Measurements from ENCODE around the gene FARP1. TPM values are rescaled to one million over a fixed set of nuclear protein-coding genes. Genes with fewer than 3 reads are reported as not detected.

FARP1 gene
- total and polyA plus RNA-seq, 2 of the 13 experiments (the other 11 are each of a cell fraction or from before 2014, with no cell fraction given), result 70.6 to 126 TPM

DNA sequence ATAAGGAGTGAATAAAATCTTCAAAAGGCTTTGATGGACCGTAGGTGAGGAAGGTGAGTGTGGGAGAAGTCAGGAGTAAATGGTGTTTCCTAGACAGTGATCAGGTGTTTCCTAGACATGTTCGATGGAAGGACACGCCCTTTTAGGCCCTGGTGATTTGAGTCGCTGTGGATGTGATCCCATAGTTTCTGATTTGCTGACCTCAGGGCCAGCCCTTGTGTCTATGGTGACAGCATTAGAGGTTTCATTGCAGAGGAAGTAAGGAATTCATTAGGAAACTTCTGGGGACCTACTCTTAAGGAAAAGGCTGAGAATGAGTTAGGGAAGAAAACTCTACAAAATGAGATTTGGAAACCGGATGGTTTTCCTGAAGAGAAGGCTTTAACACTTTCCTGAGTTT lies 65.7 kb downstream of the FARP1 start:
- ChIA-PET POLR2A (interaction anchor here (0.7 kb wide), 1 partner anchor 93 kb away, joined by 3 read pairs; no protein-coding TSS in a partner anchor), CTCF (ENCODE audit: low intra/inter-chr PET ratio, low total read pairs) (no interaction called here)
- no peak for ATAC-seq
- peaks cover 39% of the 10 kb centered on the region for H3K4me1 ChIP-seq (ENCODE audit: insufficient read depth, low read length)
- DNase-seq (ENCODE audit: low spot score), result no peak
- no peak overlapping the region for H3K9ac ChIP-seq (ENCODE audit: insufficient read depth, low read depth, low read length)
- no peak overlapping the region for H3K4me3 ChIP-seq (replicated peaks in 1 of 3; ENCODE audit: insufficient read depth in 1 of 3, low read depth in 2 of 3, low read length in 3 of 3)
- H3K36me3 ChIP-seq (replicated peaks in 1 of 2; ENCODE audit: control insufficient read depth in 1 of 2, insufficient read depth in 2 of 2, low read length in 2 of 2), result peaks cover 14 to 37% of the 10 kb centered on the region in 2 experiments; a peak in 4 of 5 replicates
- H3K4me2 ChIP-seq (ENCODE audit: low read depth, low read length), result no peak overlapping the region
- no peaks in the 10 kb centered on the region for H3K27me3 ChIP-seq (ENCODE audit: control insufficient read depth in 1 of 2, insufficient read depth in 2 of 2, low read length in 2 of 2)
- H3K79me2 ChIP-seq (ENCODE audit: insufficient read depth, low read length), result peaks cover 83% of the 10 kb centered on the region
- H3K27ac ChIP-seq (ENCODE audit: extremely low read length, insufficient read depth, low read length), result no peak overlapping the region
- no peak overlapping the region for H2AFZ ChIP-seq (ENCODE audit: low read length)
- 96% methylated on average over 5 of the region's 5 CpGs for WGBS (ENCODE audit: low lambda C conversion rate)
- in situ Hi-C loops (cut with HindIII; ENCODE audit: extremely low pct_ligation_motif_present, low pct_unique_long_range_greater_than_20kb), result no loop called here
- no peak for FAIRE-seq
- peaks cover 21% of the 10 kb centered on the region; the same call in 1 of the 2 replicates for H3K9me3 ChIP-seq (ENCODE audit: low read length)
- BruUV-seq (replicated peaks), result no TSS peak
- peaks cover 52% of the 10 kb centered on the region for H4K20me1 ChIP-seq (ENCODE audit: insufficient read depth, low read length)
- intact Hi-C loops (cut with micrococcal nuclease; ENCODE audit: unreplicated experiment), result loop anchor here (10.0 kb wide), 1 partner anchor 636 kb away; no protein-coding TSS in a partner anchor
- TF ChIP-seq, protein P1, sequence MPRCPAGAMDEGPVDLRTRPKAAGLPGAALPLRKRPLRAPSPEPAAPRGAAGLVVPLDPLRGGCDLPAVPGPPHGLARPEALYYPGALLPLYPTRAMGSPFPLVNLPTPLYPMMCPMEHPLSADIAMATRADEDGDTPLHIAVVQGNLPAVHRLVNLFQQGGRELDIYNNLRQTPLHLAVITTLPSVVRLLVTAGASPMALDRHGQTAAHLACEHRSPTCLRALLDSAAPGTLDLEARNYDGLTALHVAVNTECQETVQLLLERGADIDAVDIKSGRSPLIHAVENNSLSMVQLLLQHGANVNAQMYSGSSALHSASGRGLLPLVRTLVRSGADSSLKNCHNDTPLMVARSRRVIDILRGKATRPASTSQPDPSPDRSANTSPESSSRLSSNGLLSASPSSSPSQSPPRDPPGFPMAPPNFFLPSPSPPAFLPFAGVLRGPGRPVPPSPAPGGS (CRISPR knock-in tag; IDR thresholded peaks at IDR 0.05), result no peak
- no peak for TF ChIP-seq CEBPB (IDR thresholded peaks at IDR 0.05; ENCODE audit: borderline replicate concordance, low read depth, low read length)
- no peak for TF ChIP-seq ZNF121 (CRISPR knock-in tag; IDR thresholded peaks at IDR 0.05)
- TF ChIP-seq, protein P2, sequence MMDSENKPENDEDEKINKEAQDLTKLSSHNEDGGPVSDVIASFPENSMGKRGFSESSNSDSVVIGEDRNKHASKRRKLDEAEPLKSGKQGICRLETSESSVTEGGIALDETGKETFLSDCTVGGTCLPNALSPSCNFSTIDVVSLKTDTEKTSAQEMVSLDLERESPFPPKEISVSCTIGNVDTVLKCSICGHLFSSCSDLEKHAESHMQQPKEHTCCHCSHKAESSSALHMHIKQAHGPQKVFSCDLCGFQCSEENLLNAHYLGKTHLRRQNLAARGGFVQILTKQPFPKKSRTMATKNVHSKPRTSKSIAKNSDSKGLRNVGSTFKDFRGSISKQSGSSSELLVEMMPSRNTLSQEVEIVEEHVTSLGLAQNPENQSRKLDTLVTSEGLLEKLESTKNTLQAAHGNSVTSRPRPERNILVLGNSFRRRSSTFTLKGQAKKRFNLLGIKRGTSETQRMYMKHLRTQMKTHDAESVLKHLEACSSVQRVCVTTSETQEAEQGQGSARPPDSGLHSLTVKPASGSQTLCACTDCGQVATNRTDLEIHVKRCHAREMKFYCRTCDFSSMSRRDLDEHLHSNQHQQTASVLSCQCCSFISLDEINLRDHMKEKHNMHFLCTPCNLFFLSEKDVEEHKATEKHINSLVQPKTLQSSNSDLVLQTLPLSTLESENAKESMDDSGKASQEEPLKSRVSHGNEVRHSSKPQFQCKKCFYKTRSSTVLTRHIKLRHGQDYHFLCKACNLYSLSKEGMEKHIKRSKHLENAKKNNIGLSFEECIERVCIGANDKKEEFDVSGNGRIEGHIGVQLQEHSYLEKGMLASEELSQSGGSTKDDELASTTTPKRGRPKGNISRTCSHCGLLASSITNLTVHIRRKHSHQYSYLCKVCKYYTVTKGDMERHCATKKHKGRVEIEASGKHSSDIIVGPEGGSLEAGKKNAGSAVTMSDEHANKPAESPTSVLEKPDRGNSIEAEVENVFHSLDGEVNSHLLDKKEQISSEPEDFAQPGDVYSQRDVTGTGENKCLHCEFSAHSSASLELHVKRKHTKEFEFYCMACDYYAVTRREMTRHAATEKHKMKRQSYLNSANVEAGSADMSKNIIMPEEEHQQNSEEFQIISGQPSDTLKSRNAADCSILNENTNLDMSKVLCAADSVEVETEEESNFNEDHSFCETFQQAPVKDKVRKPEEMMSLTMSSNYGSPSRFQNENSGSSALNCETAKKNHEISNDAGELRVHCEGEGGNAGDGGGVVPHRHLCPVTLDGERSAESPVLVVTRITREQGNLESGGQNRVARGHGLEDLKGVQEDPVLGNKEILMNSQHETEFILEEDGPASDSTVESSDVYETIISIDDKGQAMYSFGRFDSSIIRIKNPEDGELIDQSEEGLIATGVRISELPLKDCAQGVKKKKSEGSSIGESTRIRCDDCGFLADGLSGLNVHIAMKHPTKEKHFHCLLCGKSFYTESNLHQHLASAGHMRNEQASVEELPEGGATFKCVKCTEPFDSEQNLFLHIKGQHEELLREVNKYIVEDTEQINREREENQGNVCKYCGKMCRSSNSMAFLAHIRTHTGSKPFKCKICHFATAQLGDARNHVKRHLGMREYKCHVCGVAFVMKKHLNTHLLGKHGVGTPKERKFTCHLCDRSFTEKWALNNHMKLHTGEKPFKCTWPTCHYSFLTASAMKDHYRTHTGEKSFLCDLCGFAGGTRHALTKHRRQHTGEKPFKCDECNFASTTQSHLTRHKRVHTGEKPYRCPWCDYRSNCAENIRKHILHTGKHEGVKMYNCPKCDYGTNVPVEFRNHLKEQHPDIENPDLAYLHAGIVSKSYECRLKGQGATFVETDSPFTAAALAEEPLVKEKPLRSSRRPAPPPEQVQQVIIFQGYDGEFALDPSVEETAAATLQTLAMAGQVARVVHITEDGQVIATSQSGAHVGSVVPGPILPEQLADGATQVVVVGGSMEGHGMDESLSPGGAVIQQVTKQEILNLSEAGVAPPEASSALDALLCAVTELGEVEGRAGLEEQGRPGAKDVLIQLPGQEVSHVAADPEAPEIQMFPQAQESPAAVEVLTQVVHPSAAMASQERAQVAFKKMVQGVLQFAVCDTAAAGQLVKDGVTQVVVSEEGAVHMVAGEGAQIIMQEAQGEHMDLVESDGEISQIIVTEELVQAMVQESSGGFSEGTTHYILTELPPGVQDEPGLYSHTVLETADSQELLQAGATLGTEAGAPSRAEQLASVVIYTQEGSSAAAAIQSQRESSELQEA (CRISPR knock-in tag; IDR thresholded peaks at IDR 0.05; ENCODE audit: not compliant biosample characterization), result no peak
- no peak for TF ChIP-seq ZZZ3 (CRISPR knock-in tag; IDR thresholded peaks at IDR 0.05; ENCODE audit: borderline replicate concordance)
- no peak for TF ChIP-seq MTA1 (CRISPR knock-in tag; IDR thresholded peaks at IDR 0.05; ENCODE audit: borderline replicate concordance)
- no peak for TF ChIP-seq ZNF660 (CRISPR knock-in tag; IDR thresholded peaks at IDR 0.05; ENCODE audit: borderline replicate concordance, low read depth)
- TF ChIP-seq DMAP1 (CRISPR knock-in tag; IDR thresholded peaks at IDR 0.05), result no peak
- no peak for TF ChIP-seq ZNF879 (CRISPR knock-in tag; IDR thresholded peaks at IDR 0.05)
- no peak for TF ChIP-seq RBFOX2 (IDR thresholded peaks at IDR 0.05; ENCODE audit: low read depth, low read length)
- TF ChIP-seq ZNF672 (CRISPR knock-in tag; IDR thresholded peaks at IDR 0.05), result no peak
- no peak for TF ChIP-seq KLF12 (CRISPR knock-in tag; IDR thresholded peaks at IDR 0.05; ENCODE audit: borderline replicate concordance)
- TF ChIP-seq, protein P3, sequence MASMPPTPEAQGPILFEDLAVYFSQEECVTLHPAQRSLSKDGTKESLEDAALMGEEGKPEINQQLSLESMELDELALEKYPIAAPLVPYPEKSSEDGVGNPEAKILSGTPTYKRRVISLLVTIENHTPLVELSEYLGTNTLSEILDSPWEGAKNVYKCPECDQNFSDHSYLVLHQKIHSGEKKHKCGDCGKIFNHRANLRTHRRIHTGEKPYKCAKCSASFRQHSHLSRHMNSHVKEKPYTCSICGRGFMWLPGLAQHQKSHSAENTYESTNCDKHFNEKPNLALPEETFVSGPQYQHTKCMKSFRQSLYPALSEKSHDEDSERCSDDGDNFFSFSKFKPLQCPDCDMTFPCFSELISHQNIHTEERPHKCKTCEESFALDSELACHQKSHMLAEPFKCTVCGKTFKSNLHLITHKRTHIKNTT (CRISPR knock-in tag; IDR thresholded peaks at IDR 0.05), result no peak

All from HepG2 (cell line).